ENCODE results near the gene GMNN. TPM values are rescaled to one million over a fixed set of nuclear protein-coding genes. Genes with fewer than 3 reads are reported as not detected.

Gene GMNN
- total RNA-seq, 4 donors from 2014 or later: 9.4 to 25.8 (median 14.5) TPM

GRCh38 chr6:24740861-24741260, 33.9 kb upstream of the GMNN start:
- intact Hi-C loops (cut with DNase I): no loop called here
- TF ChIP-seq POLR2A (IDR thresholded peaks at IDR 0.05): no peak
- TF ChIP-seq, protein P1, sequence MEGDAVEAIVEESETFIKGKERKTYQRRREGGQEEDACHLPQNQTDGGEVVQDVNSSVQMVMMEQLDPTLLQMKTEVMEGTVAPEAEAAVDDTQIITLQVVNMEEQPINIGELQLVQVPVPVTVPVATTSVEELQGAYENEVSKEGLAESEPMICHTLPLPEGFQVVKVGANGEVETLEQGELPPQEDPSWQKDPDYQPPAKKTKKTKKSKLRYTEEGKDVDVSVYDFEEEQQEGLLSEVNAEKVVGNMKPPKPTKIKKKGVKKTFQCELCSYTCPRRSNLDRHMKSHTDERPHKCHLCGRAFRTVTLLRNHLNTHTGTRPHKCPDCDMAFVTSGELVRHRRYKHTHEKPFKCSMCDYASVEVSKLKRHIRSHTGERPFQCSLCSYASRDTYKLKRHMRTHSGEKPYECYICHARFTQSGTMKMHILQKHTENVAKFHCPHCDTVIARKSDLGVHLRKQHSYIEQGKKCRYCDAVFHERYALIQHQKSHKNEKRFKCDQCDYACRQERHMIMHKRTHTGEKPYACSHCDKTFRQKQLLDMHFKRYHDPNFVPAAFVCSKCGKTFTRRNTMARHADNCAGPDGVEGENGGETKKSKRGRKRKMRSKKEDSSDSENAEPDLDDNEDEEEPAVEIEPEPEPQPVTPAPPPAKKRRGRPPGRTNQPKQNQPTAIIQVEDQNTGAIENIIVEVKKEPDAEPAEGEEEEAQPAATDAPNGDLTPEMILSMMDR (IDR thresholded peaks at IDR 0.05): no peak
- no peak overlapping the region for H3K4me3 ChIP-seq (replicated peaks in 1 of 3)
- DNase-seq: no peak
- H3K27ac ChIP-seq: no peak overlapping the region
- no peaks in the 10 kb centered on the region for H3K4me1 ChIP-seq
- H3K9me3 ChIP-seq: no peaks in the 10 kb centered on the region
- H3K36me3 ChIP-seq: no peaks in the 10 kb centered on the region
- H3K27me3 ChIP-seq: no peaks in the 10 kb centered on the region

DNA sequence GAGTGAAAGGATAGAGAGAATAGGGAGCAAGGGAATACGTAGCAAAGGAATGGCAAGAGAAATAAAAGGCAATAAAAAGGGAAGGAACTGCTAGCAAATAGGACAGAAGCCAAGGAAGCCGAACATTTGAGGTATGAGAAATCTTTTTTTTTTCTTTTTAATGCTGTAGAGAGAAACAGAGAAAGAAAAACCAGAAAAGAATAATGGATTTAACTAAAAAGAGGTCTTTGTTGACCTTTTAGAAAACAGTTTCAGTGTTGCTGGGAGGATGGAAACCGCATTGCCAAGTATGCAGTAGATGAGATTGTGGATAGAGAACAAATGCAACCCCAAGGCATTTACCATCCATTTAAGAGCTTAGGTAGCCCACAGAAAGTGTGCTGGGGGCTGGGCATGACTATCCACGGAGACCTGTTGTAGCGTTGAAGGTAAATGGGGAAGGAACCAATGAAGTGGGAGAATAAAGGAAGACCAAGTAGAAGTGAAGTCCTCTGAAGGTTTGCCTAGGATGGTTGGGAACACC, 32.5 kb upstream of the GMNN start:
- intact Hi-C loops (cut with DNase I): no loop called here
- 92% methylated on average over 5 of the region's 5 CpGs for WGBS, 2 donors
- Histone ChIP-seq H3K27me3 (no peaks in the 10 kb centered on the region), H3K4me1 (no peaks in the 10 kb centered on the region), H3K4me3 (replicated peaks in 1 of 3) (no peak overlapping the region), H3K36me3 (no peaks in the 10 kb centered on the region), H3K9me3 (no peaks in the 10 kb centered on the region), H3K27ac (no peak overlapping the region)
- TF ChIP-seq, protein P1 (IDR thresholded peaks at IDR 0.05): no peak
- no peak for TF ChIP-seq POLR2A (IDR thresholded peaks at IDR 0.05)
- DNase-seq: no peak

DNA sequence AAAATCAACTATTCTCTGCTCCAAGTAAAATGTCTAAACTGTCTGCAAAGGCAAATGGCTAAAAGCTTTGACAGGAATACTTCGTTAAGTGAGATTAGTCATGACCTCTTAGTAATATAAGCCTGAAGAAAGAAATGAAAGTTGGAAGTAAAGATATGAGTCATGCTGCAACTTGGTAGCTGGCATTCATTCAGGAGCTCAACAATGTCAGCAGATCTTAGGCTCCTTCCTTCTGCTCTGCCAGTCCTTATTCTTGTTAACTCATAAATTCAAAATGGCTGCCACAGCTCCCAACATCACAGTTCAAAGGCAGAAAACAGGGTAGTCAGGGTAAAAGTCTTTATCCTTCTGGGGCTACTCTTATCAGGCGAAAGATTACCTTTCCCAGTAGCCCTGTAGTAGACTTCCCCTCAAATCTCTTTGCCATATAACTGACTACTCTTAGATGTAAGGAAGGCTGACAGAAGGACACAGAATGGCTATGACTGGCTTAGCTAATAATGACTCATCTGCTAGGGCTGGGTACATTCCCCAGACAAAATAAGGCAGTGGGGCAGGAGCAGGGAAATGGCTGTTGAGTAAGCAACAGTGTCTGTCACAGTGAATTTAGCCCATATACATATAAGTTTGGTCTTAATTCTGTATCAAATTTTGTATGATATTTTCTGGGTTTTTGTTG, 31.3 kb upstream of the GMNN start:
- TF ChIP-seq POLR2A (IDR thresholded peaks at IDR 0.05): no peak
- TF ChIP-seq, protein P1 (IDR thresholded peaks at IDR 0.05): no peak

DNA sequence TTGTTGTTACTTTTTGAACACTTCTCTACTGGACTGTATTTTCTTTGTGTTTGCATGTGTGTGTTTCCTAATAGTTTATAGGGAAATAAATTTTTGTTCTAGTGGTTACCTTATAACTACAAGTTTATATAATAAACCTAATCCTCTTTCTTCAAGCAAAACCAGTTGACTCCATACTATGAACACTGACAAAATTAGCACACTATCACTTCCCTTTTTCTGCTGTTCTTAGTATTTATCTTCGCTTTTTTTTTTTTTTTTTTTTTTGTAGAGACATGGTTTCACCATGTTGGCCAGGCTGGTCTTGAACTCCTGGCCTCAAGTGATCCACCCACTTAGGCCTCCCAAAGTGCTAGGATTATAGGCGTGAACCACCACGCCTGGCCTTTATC, 30.8 kb upstream of the GMNN start:
- H3K4me1 ChIP-seq: no peaks in the 10 kb centered on the region
- no peak overlapping the region for H3K4me3 ChIP-seq (replicated peaks in 1 of 3)
- H3K36me3 ChIP-seq: no peaks in the 10 kb centered on the region
- H3K27ac ChIP-seq: no peak overlapping the region
- WGBS, 2 donors: 91 to 92% methylated on average over 3 of the region's 3 CpGs
- intact Hi-C loops (cut with DNase I): no loop called here
- DNase-seq: no peak
- TF ChIP-seq, protein P1 (IDR thresholded peaks at IDR 0.05): no peak
- no peak for TF ChIP-seq POLR2A (IDR thresholded peaks at IDR 0.05)
- H3K9me3 ChIP-seq: no peaks in the 10 kb centered on the region
- H3K27me3 ChIP-seq: no peaks in the 10 kb centered on the region

More for the DNA sequence above, 31.3 kb upstream of the GMNN start:
- Histone ChIP-seq H3K27me3 (no peaks in the 10 kb centered on the region), H3K4me1 (no peaks in the 10 kb centered on the region), H3K4me3 (replicated peaks in 1 of 3) (no peak overlapping the region), H3K27ac (no peak overlapping the region), H3K9me3 (no peaks in the 10 kb centered on the region), H3K36me3 (no peaks in the 10 kb centered on the region)
- WGBS, 2 donors: 77 to 82% methylated on average over 2 of the region's 2 CpGs
- no peak for DNase-seq
- intact Hi-C loops (cut with DNase I): no loop called here

GRCh38 chr6:24744911-24745310, 29.8 kb upstream of the GMNN start:
- WGBS, 2 donors: 82 to 83% methylated on average over 5 of the region's 5 CpGs
- no peak for DNase-seq
- Histone ChIP-seq H3K4me1 (no peaks in the 10 kb centered on the region), H3K4me3 (replicated peaks in 1 of 3) (no peak overlapping the region), H3K27me3 (no peaks in the 10 kb centered on the region), H3K9me3 (no peaks in the 10 kb centered on the region), H3K36me3 (no peaks in the 10 kb centered on the region), H3K27ac (no peak overlapping the region)
- TF ChIP-seq POLR2A (IDR thresholded peaks at IDR 0.05): no peak
- intact Hi-C loops (cut with DNase I): no loop called here

Data from thyroid gland (tissue), 4 donors.